ENCODE results near the gene ZSWIM6. TPM values are rescaled to one million over a fixed set of nuclear protein-coding genes. Genes with fewer than 3 reads are reported as not detected.

The ZSWIM6 gene
- total RNA-seq, 1 experiment from 2014 or later = 13.0 TPM

DNA sequence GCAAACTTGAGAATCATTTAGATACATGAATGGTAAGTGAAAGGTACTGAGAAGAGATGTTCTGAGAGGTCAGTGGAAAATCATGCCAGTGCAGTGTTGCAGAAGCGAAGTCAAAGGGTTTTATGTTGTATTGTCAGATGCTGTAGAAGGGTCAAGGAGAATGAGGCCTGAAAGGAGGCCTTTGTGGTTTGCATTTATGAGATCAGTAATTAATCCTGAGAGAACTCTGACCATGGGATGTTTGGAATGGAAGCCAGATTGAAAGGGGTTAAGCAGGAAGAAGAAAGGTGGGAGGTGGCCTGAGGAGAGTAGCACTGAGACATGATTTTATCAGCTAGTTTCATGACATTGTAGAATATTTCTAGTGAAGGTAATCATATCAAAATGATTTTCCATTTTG is 97.8 kb downstream of the ZSWIM6 start:
- DNase-seq (ENCODE audit: extremely low read depth, low read depth) = no peak

DNA sequence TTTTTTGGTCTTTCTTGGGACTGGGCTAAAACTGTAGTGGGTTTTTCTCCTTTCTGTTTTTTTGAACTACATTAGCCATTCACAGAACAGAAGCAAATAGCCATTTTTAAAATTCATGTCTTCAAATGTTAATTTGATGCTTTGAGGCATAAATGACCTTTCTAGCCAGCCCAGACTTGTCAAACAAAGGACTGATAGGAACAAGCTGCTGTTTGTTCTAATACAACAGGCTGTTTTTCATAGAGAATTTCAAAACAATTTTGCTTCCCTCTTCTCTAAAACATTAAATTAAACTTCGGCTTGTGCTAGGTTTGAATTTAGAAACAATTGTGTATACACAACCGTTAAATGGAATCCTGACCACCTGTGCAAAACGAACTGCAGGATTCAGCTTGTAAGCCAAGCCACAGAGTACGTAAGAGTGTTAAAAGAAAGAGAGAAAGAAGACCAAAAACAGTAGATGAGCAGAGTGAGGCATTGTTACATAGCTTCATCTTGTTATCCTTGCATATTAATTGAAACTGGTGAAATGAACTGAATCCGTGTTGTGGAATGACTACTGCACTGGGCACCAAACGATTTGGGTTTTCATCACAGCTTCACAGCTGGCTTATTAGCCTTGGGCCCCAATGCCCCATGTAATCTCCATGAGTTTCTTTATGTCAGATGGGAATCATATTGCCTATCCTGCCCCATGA is 100.0 kb downstream of the ZSWIM6 start:
- DNase-seq (ENCODE audit: extremely low read depth, low read depth) = no peak

DNA sequence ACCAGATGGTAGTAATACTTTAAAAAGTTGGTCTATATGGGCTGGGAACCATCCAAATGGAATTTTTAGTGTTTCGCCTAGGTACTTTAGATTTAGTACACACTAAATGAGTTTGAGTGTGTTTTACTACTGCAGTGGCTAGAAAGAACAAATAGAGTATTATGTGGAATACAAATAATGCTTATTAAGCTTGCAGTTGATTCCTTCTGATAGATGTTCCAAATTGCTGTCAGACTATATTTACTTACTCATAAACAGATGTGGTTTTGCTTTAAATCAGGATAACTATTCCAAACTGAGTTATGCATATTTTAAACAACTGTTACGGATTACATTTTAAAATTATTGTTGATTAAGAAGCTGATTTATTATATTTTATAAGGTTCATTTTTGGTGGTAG is 103.3 kb downstream of the ZSWIM6 start:
- no peak for DNase-seq (ENCODE audit: extremely low read depth, low read depth)

GRCh38 chr5:61438298-61438970 is 106.4 kb downstream of the ZSWIM6 start:
- no peak for DNase-seq (ENCODE audit: extremely low read depth, low read depth)

DNA sequence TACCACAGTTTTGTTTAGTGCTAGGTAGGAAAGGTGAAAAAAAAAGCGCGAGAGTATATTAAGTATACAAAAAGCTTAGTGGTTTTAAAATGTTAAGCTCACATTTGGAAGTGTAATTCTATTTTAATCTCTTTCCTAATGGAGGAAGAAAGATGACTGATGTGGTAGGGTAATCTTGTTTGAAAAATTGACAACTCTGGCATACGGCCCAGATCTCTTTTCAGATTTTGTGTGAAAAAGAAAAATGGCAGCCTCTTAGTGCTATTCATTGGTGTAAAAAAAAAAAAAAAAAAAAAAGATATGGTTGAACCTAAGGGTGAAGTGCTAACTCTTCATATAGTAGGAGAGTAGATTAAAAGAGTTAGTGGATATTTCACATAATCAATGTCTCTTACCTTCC is 108.0 kb downstream of the ZSWIM6 start:
- DNase-seq (ENCODE audit: extremely low read depth, low read depth) = no peak

GRCh38 chr5:61440596-61440995 is 108.5 kb downstream of the ZSWIM6 start:
- no peak for DNase-seq (ENCODE audit: extremely low read depth, low read depth)

DNA sequence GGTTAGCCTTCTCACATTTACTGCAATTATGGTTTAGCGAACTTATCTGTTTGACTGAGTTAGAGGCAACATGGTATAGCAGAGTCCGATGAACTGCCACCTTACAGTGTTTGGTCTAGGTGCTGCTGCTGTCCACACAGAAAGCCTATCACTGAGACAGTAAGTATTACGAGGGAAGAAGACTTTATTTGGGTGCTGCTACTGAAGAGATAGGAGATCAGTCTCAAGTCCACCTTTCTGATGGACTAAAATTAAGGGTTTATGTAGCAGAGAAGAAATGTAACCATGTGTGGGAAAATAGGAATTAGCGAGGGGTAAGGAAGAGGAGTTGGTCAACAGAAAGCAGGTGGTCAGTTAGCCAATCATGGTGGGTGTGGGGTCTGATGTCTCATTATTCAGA is 109.7 kb downstream of the ZSWIM6 start:
- DNase-seq (ENCODE audit: extremely low read depth, low read depth) = no peak

DNA sequence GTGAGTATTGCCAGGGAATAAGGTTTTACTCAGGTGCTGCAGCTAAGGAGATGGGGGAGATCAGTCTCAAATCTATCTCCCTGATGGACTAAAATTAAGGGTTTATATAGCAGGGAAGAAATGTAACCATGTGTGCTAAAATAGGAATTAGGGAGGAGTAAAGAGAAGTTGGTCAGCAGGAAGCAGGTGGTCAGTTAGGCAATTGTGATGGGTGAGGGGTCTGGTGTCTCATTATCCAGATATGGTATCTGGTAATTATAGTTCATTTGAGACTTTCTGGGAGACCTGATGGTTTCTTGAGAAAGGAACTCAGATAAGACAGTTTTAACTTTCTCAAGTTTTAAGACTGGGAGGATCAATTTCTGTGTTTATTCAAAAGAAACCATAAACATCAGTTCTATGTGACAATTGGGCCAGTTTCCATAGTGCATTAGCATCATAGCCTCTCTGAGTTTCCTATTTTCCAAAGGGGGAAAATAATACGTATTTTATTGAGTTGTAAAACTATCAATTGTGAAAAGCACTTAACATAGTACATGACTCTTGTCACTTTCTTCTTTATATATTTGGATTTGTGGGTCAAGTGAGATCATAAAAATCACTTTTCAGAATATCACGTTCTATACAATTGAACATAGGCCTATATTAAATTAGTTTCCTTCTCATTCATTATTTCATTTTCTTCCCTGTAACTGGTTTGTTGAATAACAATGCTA is 115.9 kb downstream of the ZSWIM6 start:
- DNase-seq (ENCODE audit: extremely low read depth, low read depth) = no peak

- DNase-seq (ENCODE audit: extremely low read depth, low read depth) = no peak
These were observed 117.9 kb downstream of the ZSWIM6 start for GRCh38 chr5:61449804-61450492.

DNA sequence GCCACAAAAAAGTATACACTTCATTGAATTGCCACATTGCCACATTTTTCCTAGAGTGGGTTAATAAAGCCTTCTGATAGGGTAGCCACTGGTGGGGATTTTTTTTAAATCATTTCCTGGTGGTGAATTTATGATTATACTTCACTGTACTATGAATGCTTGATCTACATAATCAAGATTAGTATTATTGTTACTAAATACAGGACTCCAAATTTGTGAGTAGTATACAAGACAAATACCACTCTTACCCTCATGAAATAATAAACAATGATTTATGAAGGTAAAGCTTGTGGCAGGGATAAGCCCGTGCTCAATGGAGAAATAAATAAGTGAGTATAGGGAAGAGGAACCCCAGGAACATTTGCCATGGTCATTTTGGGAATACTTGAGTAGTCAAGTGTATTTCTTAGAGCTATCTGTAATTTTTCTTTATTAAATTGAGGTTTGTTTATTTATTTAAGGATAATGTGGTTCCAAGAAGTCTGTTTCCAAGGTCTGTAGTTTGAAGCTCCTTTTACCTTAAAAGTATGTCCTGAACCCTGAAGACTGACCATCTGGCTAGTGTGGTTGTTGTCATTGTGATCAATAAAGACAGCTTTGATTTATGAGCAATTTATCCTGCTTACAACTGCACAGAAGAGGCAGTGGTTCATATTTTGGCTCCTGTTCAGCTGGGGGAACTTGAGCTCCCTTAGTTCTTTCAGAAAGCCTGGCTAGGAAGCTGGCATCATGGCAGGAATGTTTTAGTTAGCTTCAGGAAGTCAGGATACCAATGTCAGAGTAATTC is 118.6 kb downstream of the ZSWIM6 start:
- no peak for DNase-seq (ENCODE audit: extremely low read depth, low read depth)

DNA sequence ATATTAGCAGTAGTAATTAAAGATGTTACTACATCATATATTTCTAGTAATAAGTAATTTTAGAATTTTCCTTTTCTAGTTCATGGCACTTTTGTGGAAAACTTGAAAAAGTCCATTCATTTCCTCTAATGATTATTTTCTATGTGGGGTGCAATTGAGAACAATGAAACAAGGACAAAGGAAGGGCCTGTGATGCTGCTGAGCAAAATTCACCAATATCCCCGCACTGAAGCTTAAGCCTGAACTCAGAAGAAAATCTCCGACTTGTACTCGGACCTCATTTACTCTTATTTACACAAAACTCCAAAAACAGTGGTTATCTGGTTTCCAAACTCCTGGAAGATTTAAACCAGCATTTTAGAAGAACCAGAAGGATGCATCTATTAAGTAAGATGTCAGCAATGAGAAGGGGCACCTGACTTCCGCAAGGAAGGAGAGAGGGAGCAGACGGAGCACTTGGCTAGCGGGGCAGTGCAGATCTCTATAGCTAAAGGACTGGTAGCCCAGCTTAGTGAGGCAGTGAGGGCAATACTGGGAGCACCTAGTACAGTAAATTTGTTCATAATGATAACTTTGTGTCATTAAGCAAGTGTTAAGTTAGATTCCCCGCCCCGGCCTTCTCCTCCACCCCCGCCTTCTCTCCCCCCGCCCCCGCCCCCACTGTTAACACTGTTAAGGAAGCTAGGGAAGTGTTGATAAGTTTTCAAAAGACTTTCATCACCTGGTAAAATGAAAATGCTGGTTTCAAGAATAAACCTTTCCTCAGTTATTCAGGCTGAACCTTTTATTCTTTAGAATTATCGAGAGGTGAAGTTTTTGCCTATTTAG is 123.3 kb downstream of the ZSWIM6 start:
- DNase-seq (ENCODE audit: extremely low read depth, low read depth) = no peak

DNA sequence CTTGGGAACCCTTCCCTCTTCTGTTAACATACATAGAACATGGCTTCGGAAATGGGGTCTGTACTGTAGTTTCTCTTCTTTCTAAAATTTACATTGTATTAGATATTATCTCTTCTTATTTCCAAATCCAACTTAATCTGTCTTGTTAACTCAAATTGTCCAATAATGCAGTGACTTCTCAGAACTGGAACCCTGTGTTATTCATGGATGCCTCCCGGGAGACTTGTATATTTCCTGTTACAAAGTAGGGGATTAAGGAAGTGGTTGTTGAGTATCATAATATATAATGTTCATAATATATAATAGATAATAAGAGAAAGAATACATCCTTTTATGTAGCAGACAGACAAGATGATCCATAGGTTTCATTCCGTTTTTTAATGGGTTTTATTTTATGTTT is 128.4 kb downstream of the ZSWIM6 start:
- no peak for DNase-seq (ENCODE audit: extremely low read depth, low read depth)

GRCh38 chr5:61461417-61461816 is 129.4 kb downstream of the ZSWIM6 start:
- no peak for DNase-seq (ENCODE audit: extremely low read depth, low read depth)

DNA sequence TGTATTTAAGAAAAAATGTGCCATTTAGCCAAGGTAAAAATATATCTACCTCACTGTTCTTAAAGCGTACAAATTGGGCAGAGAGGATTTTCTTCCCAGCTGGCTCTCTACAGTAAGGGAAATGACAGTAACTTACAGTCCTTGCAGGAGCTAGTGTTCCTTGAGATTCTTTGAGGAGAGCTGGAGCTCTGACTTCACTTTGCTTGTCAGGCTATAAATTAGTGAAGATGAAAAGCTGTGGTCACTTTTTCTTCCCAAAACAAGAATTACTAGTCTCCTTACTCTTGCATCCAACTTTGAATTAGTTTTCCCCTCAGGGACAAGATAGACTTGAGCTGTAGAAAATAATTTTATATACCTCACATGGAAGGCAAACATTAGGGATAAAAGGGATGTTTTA is 129.9 kb downstream of the ZSWIM6 start:
- no peak for DNase-seq (ENCODE audit: extremely low read depth, low read depth)

DNA sequence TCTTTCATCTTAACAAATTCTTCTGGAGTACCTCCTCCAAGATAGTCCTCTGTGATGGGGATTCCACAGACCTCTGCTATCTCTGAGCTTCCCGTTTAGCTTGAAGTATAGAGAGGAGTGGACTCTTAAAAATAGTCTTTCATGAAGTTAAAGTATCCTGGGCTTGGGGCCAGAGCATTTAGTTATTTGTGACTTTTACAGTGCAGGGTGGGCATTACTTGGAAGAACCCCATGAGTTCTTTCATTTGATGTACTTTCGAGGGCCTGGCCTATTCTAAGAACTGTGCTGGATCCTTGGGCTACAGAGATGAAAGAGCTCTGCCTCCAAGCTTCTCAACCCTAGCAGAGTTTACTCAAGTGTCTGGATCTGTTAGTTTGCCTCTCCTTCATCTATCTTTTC is 131.5 kb downstream of the ZSWIM6 start:
- DNase-seq (ENCODE audit: extremely low read depth, low read depth) = no peak

- DNase-seq (ENCODE audit: extremely low read depth, low read depth) = no peak
These were observed 132.5 kb downstream of the ZSWIM6 start for GRCh38 chr5:61464512-61464911.

GRCh38 chr5:61465066-61465465 is 133.0 kb downstream of the ZSWIM6 start:
- no peak for DNase-seq (ENCODE audit: extremely low read depth, low read depth)

- DNase-seq (ENCODE audit: extremely low read depth, low read depth) = no peak
These were observed 133.4 kb downstream of the ZSWIM6 start for GRCh38 chr5:61465496-61465895.

GRCh38 chr5:61466017-61466416 is 134.0 kb downstream of the ZSWIM6 start:
- no peak for DNase-seq (ENCODE audit: extremely low read depth, low read depth)

Data from NCI-H460 (cell line).